Heart right ventricle (tissue), 16 donors: ENCODE results near the gene ANP32A. TPM values are rescaled to one million over a fixed set of nuclear protein-coding genes. Genes with fewer than 3 reads are reported as not detected.

Source experiments
- ATAC-seq, 8 donors: fragments of 200-7000 bp; cut with Tn5 transposase; one replicate each; pipeline ENCODE4 v1.9.1; 2020; ENCODE audit warnings: mild to moderate bottlenecking in 8 of 8, moderate library complexity in 8 of 8, moderate number of reproducible peaks in 1 of 8
- DNase-seq, 2 donors: peaks; one replicate each; pipeline ENCODE4 v3.0.0-alpha.2; 2020
- H3K27ac ChIP-seq, 10 donors: fragments of 200-600 bp; sonication (generic) in 2 of 10; one replicate each; pipeline versions ENCODE4 v1.5.0 to v1.8.0; 2020 to 2022; ENCODE audit warnings: mild to moderate bottlenecking in 3 of 10
- H3K27me3 ChIP-seq, 7 donors: fragments of 200-600 bp; one replicate each; pipeline ENCODE4 v1.8.0; 2021 to 2022; ENCODE audit warnings: mild to moderate bottlenecking in 2 of 7
- H3K36me3 ChIP-seq, 9 donors: fragments of 200-600 bp; sonication (generic) in 1 of 9; one replicate each; pipeline versions ENCODE4 v1.5.0 to v1.8.0; 2020 to 2022; ENCODE audit warnings: mild to moderate bottlenecking in 2 of 9
- H3K4me1 ChIP-seq, 9 donors: fragments of 200-600 bp; sonication (generic) in 1 of 9; one replicate each; pipeline versions ENCODE4 v1.5.0 to v1.8.0; 2020 to 2022; ENCODE audit warnings: mild to moderate bottlenecking in 4 of 9
- H3K4me3 ChIP-seq, 10 donors: fragments of 200-600 bp; sonication (generic) in 2 of 10; one replicate each; pipeline versions ENCODE4 v1.5.0 to v1.8.0; 2020 to 2022; ENCODE audit warnings: mild to moderate bottlenecking in 7 of 10, moderate library complexity in 2 of 10
- H3K9me3 ChIP-seq, 11 donors: fragments of 200-600 bp in 10 of 11; sonication (generic) in 2 of 11; one replicate each; pipeline versions ENCODE4 v1.5.0 to v1.8.0; 2013 to 2022; ENCODE audit warnings: mild to moderate bottlenecking in 2 of 11, control low read depth in 1 of 11, moderate library complexity in 1 of 11
- WGBS, 2 donors: extraction: QIAGEN DNeasy Blood & Tissue Kit; methylation state at CpG; one replicate each; pipeline ENCODE4 v1.1.7; 2013; ENCODE audit warnings: inconsistent platforms in 1 of 2; 5-methylcytosine and 5-hydroxymethylcytosine counted together
- intact Hi-C, 10 donors: fragments of 100-400 bp; cut with DNase I; formaldehyde crosslinking; loops; one replicate each; pipeline versions ENCODE4 v1.11.1 to v1.14.2; 2022
- polyA plus RNA-seq, 2 donors: library from polyadenylated mRNA; stranded (reverse); fragments of 200-250 nt; gene quantifications; one replicate each; pipeline ENCODE4 v1.2.3, GENCODE V29; 2013
- total RNA-seq, 10 donors: library from RNA; stranded (reverse); fragmentation: NEBNext Ultra II Directional in 3 of 10; extraction: Animal tissue kit (Norgen Biotek cat#: 25700) in 3 of 10; gene quantifications; one replicate each; pipeline versions ENCODE4 v1.2.1 to v1.2.4, GENCODE V29; 2021 to 2023
- TF ChIP-seq, protein P1 (sequence below), 9 donors: fragments of 200-600 bp; sonication (generic) in 2 of 9; IDR thresholded peaks; one replicate each; pipeline versions ENCODE4 v1.5.0 to v1.8.0; 2021 to 2022; ENCODE audit warnings: antibody characterized with exemption in 9 of 9, mild to moderate bottlenecking in 5 of 9, moderate library complexity in 1 of 9
- donor health status: Arrhythmogenic right ventricular cardiomyopathy.
- donor health status: ischemic (EF 13 %, LVEDD 7.1; RV severe dilation, severe dysfunction).
- donor health status: healthy with polysubstance abuse.
- donor health status: DM: no; HTN: yes; CAD: no.
- donor health status: DM: no; HTN: no; CAD: no.
- donor health status: ischemic (EF 25% LVEDD 6.9; RV normal size, moderate dysfunction).
- donor health status: ischemic (EF 25% LVEDD 5.7; RV mildly dilated, moderate dysfunction).
- donor health status: healthy.
- donor health status: DM: yes; HTN: yes; CAD: no.
- donor health status: Ischemic cardiomyopathy.
- donor health status: ischemic (EF 35%, LVEDD 5.7; RV mildly dilated, moderate dysfunction).
- donor health status: nonischemic (EF 11% LVEDD 7.7; RV severe dilation, severe dysfunction).
- donor health status: DM: yes; HTN: yes; CAD: no.
- donor health status: PGD.
- donor health status: ischemic (EF 29% LVEDD 5.4; RV normal size, mild dysfunction).
- donor health status: nonischemic (EF 23%, LVEDD 6.1; RV moderate dilation, normal function).

Gene ANP32A
- total and polyA plus RNA-seq, 12 donors: 87.3 to 201 (median 146) TPM

DNA sequence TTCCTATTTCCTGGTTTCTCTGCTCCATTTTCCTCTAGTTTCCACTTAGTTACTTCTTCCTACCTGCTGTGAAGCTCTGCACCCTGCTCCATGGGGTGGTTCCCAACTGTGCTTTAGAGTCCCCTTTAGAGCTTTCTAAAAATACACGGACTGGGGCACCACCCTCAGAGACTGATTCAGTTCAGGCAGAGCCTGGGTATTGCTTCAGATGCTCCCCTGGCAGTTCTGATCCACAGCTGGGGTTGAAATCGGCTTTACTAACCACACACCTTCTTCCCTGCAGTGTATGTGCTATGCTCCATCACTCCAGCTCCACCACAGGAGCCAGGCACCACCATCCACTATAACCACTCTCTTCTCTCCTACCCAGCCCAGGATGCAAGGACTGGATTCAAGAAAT lies 12.6 kb downstream of the ANP32A start:
- WGBS, 2 donors: 15 to 30% methylated on average over 2 of the region's 2 CpGs
- intact Hi-C loops: no loop called here
- Histone ChIP-seq H3K27ac (peak overlapping the region in 4 of 10 donors; percentile 3 to 52 (median 44)), H3K27me3 (no peaks in the 10 kb centered on the region), H3K4me3 (no peak overlapping the region), H3K4me1 (peaks cover 40 to 93% (median 76%) of the 10 kb centered on the region in 9 donors), H3K9me3 (no peaks in the 10 kb centered on the region), H3K36me3 (peaks cover 0 to 18% (median 0%) of the 10 kb centered on the region in 9 donors)
- DNase-seq (no peak), ATAC-seq (peak in 2 of 8 donors; percentile 39 to 48)
- TF ChIP-seq, protein P1, sequence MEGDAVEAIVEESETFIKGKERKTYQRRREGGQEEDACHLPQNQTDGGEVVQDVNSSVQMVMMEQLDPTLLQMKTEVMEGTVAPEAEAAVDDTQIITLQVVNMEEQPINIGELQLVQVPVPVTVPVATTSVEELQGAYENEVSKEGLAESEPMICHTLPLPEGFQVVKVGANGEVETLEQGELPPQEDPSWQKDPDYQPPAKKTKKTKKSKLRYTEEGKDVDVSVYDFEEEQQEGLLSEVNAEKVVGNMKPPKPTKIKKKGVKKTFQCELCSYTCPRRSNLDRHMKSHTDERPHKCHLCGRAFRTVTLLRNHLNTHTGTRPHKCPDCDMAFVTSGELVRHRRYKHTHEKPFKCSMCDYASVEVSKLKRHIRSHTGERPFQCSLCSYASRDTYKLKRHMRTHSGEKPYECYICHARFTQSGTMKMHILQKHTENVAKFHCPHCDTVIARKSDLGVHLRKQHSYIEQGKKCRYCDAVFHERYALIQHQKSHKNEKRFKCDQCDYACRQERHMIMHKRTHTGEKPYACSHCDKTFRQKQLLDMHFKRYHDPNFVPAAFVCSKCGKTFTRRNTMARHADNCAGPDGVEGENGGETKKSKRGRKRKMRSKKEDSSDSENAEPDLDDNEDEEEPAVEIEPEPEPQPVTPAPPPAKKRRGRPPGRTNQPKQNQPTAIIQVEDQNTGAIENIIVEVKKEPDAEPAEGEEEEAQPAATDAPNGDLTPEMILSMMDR (IDR thresholded peaks at IDR 0.05): no peak

GRCh38 chr15:68807249-68807648 lies 13.4 kb downstream of the ANP32A start:
- H3K27ac ChIP-seq: peak overlapping the region in 8 of 10 donors; percentile 17 to 56 (median 48)
- H3K36me3 ChIP-seq: peaks cover 0 to 18% (median 0%) of the 10 kb centered on the region in 9 donors
- TF ChIP-seq, protein P1 (IDR thresholded peaks at IDR 0.05): no peak
- ATAC-seq (peak in 3 of 8 donors; percentile 6 to 24 (median 20)), DNase-seq (no peak)
- intact Hi-C loops: no loop called here
- WGBS, 2 donors: 56 to 59% methylated on average over 9 to 11 of the region's 11 CpGs
- H3K4me1 ChIP-seq: peaks cover 32 to 93% (median 71%) of the 10 kb centered on the region in 9 donors
- H3K27me3 ChIP-seq: no peaks in the 10 kb centered on the region
- H3K4me3 ChIP-seq: no peak overlapping the region
- H3K9me3 ChIP-seq: no peaks in the 10 kb centered on the region

- DNase-seq (no peak), ATAC-seq (peak; percentile 26 to 75 (median 60))
- 42 to 51% methylated on average over 9 of the region's 9 CpGs for WGBS, 2 donors
- Histone ChIP-seq H3K4me1 (peaks cover 34 to 93% (median 71%) of the 10 kb centered on the region in 9 donors), H3K27ac (peak overlapping the region in 8 of 10 donors; percentile 17 to 56 (median 48)), H3K27me3 (no peaks in the 10 kb centered on the region), H3K4me3 (no peak overlapping the region), H3K9me3 (no peaks in the 10 kb centered on the region), H3K36me3 (peaks cover 0 to 18% (median 0%) of the 10 kb centered on the region in 9 donors)
- TF ChIP-seq, protein P1 (IDR thresholded peaks at IDR 0.05): no peak
- intact Hi-C loops: no loop called here
Measured at GRCh38 chr15:68806220-68807060, 14.3 kb downstream of the ANP32A start.

GRCh38 chr15:68802373-68802772 lies 18.3 kb downstream of the ANP32A start:
- peaks cover 24 to 92% (median 67%) of the 10 kb centered on the region in 9 donors for H3K4me1 ChIP-seq
- 95 to 96% methylated on average over 8 of the region's 8 CpGs for WGBS, 2 donors
- peak overlapping the region in 2 of 10 donors; percentile 18 to 39 for H3K27ac ChIP-seq
- ATAC-seq: no peak
- H3K4me3 ChIP-seq: no peak overlapping the region
- intact Hi-C loops: no loop called here
- no peaks in the 10 kb centered on the region for H3K9me3 ChIP-seq
- H3K36me3 ChIP-seq: peaks cover 0 to 4% (median 0%) of the 10 kb centered on the region in 9 donors
- no peak for DNase-seq
- TF ChIP-seq, protein P1 (IDR thresholded peaks at IDR 0.05): no peak
- no peaks in the 10 kb centered on the region for H3K27me3 ChIP-seq
